Smooth muscle cell (in vitro differentiated cells): ENCODE measurements around the gene TUSC1. TPM values are rescaled to one million over a fixed set of nuclear protein-coding genes. Genes with fewer than 3 reads are reported as not detected.

ENCODE experiments used
- DNase-seq: peaks from one replicate; lab custom pipeline; 2025; ENCODE audit not compliant: unreplicated experiment; lab: John Stamatoyannopoulos, UW
- H2AFZ ChIP-seq: fragments of 200-600 bp; sonication (generic); 2 replicates; pipeline ENCODE4 v1.6.0; 2016; ENCODE audit warnings: antibody characterized with exemption, low read depth, mild to moderate bottlenecking
- H3F3A ChIP-seq: fragments of 200-600 bp; sonication (generic); 2 replicates; pipeline ENCODE4 v1.6.0; 2017; ENCODE audit warnings: antibody characterized with exemption, low read depth
- H3K27ac ChIP-seq: fragments of 200-600 bp; sonication (generic); 2 replicates; pipeline ENCODE4 v1.5.1; 2016; ENCODE audit warnings: low read depth, mild to moderate bottlenecking
- H3K27me3 ChIP-seq: fragments of 200-600 bp; sonication (generic); 2 replicates; pipeline ENCODE4 v1.6.1; 2016; ENCODE audit warnings: low read depth, mild to moderate bottlenecking
- H3K36me3 ChIP-seq: fragments of 200-600 bp; sonication (generic); 2 replicates; pipeline ENCODE4 v1.5.1; 2016; ENCODE audit warnings: low read depth
- H3K4me1 ChIP-seq: fragments of 200-600 bp; sonication (generic); 2 replicates; pipeline ENCODE4 v1.5.1; 2016; ENCODE audit warnings: low read depth
- H3K4me2 ChIP-seq: fragments of 200-600 bp; sonication (generic); 2 replicates; pipeline ENCODE4 v1.6.0; 2016; ENCODE audit warnings: mild to moderate bottlenecking
- H3K4me3 ChIP-seq: fragments of 200-600 bp; sonication (generic); 2 replicates; pipeline ENCODE4 v1.5.1; 2016; ENCODE audit warnings: mild to moderate bottlenecking
- H3K79me2 ChIP-seq: fragments of 200-600 bp; sonication (generic); 2 replicates; pipeline ENCODE4 v1.6.0; 2016; ENCODE audit warnings: low read depth, mild to moderate bottlenecking
- H3K9ac ChIP-seq: fragments of 200-600 bp; sonication (generic); 2 replicates; pipeline ENCODE4 v1.6.0; 2016; ENCODE audit warnings: low read depth
- H3K9me3 ChIP-seq: fragments of 200-600 bp; sonication (generic); replicated peaks from 2 replicates; pipeline ENCODE4 v1.5.1; 2016; ENCODE audit warnings: low read depth
- H4K20me1 ChIP-seq: fragments of 200-600 bp; sonication (generic); 2 replicates; pipeline ENCODE4 v1.6.0; 2016; ENCODE audit warnings: low read depth
- WGBS: methylation state at CpG from one replicate; pipeline ENCODE4 v1.1.7; 2016; ENCODE audit warnings: low lambda C conversion rate; 5-methylcytosine and 5-hydroxymethylcytosine counted together
- polyA plus RNA-seq: library from polyadenylated mRNA; unstranded; fragments of >200 nt; fragmentation: Nextera tagmentation; extraction: Ambion mirVana; gene quantifications from 2 replicates; pipeline ENCODE4 v1.2.1, GENCODE V29; 2016
- total RNA-seq: library from RNA; depleted of rRNA; stranded (reverse); fragments of >200 nt; gene quantifications from 2 replicates; pipeline ENCODE4 v1.2.3, GENCODE V29; 2014
- TF ChIP-seq, protein P1 (sequence below): fragments of 200-600 bp; sonication (generic); IDR thresholded peaks from 2 replicates; pipeline ENCODE4 v1.5.1; 2017; ENCODE audit warnings: borderline replicate concordance, mild to moderate bottlenecking, antibody characterized with exemption; ENCODE audit not compliant: insufficient read depth, poor library complexity, severe bottlenecking

TUSC1 gene
- total and polyA plus RNA-seq, 2 experiments from 2014 or later, result 7.9 to 10.6 TPM

DNA sequence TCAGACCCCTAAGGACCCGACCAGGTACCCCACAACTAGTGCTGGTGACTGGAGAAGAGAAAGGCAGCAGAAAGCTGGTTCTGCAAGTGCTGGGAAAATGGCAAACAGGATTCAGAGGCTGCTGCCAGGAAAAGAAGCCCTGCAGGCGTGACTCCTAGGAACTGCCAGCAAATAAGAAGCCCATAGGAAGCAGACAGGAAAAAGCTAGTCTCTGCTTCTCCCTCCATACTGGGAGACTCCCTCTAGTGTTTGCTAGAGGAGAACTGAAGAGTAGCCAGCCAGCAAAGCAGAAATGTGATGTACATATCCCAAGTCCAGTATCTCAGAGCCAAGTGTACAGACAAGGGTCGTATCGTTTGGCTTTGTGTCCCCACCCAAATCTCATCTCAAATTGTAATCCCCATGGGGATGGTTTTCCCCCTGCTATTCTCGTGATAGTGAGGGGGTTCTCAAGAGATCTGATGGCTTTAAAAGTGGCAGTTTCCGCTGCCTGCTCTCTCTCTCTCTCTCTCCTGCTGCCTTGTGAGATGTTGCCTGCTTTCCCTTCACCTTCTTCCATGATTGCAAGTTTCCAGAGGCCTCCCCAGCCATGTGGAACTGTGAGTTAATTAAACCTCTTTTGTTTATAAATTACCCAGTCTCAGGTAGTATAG, 38.1 kb upstream of the TUSC1 start:
- peaks cover 10% of the 10 kb centered on the region for H3K4me1 ChIP-seq
- H3K36me3 ChIP-seq, result no peaks in the 10 kb centered on the region
- no peaks in the 10 kb centered on the region for H3K9me3 ChIP-seq
- H3K27ac ChIP-seq, result peak overlapping the region; percentile 35
- no peak overlapping the region for H3K4me3 ChIP-seq
- TF ChIP-seq, protein P1, sequence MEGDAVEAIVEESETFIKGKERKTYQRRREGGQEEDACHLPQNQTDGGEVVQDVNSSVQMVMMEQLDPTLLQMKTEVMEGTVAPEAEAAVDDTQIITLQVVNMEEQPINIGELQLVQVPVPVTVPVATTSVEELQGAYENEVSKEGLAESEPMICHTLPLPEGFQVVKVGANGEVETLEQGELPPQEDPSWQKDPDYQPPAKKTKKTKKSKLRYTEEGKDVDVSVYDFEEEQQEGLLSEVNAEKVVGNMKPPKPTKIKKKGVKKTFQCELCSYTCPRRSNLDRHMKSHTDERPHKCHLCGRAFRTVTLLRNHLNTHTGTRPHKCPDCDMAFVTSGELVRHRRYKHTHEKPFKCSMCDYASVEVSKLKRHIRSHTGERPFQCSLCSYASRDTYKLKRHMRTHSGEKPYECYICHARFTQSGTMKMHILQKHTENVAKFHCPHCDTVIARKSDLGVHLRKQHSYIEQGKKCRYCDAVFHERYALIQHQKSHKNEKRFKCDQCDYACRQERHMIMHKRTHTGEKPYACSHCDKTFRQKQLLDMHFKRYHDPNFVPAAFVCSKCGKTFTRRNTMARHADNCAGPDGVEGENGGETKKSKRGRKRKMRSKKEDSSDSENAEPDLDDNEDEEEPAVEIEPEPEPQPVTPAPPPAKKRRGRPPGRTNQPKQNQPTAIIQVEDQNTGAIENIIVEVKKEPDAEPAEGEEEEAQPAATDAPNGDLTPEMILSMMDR, result peak; percentile 49
- no peak for DNase-seq
- H3K27me3 ChIP-seq, result no peaks in the 10 kb centered on the region
- no peaks in the 10 kb centered on the region for H3K79me2 ChIP-seq
- H2AFZ ChIP-seq, result peak overlapping the region; percentile 89
- no peaks in the 10 kb centered on the region for H3F3A ChIP-seq
- peak overlapping the region; percentile 16 for H3K4me2 ChIP-seq
- 63% methylated on average over 6 of the region's 6 CpGs for WGBS
- H3K9ac ChIP-seq, result no peak overlapping the region
- no peaks in the 10 kb centered on the region for H4K20me1 ChIP-seq

DNA sequence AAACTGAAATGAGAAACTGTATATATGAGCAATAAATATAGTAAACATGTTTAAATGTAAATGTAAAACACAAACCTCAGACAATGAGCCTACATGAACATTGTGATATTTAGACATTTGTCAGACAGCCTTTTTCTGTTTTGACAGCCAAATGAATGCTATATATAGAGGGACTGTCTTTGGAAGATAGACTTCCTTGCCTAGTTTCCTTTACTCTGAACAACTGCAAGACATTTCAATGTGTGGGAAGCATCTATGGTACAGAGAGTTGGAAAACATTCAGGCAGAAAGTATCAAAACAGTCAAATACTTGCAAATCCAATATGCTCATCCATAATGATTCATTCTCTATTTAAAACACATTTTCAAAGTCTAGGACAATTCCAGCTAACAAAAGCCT, 31.7 kb upstream of the TUSC1 start:
- TF ChIP-seq, protein P1, result no peak
- Histone ChIP-seq H3K4me2 (no peak overlapping the region), H3K9me3 (no peaks in the 10 kb centered on the region), H3F3A (no peaks in the 10 kb centered on the region), H3K27ac (no peak overlapping the region), H3K9ac (no peak overlapping the region), H3K4me1 (no peaks in the 10 kb centered on the region), H3K79me2 (no peaks in the 10 kb centered on the region), H4K20me1 (no peaks in the 10 kb centered on the region), H3K27me3 (no peaks in the 10 kb centered on the region), H3K36me3 (no peaks in the 10 kb centered on the region), H3K4me3 (no peak overlapping the region), H2AFZ (no peak overlapping the region)
- no peak for DNase-seq

- no peaks in the 10 kb centered on the region for H4K20me1 ChIP-seq
- H3K4me3 ChIP-seq, result no peak overlapping the region
- H3K4me1 ChIP-seq, result no peaks in the 10 kb centered on the region
- H3F3A ChIP-seq, result no peaks in the 10 kb centered on the region
- 93% methylated on average over 4 of the region's 4 CpGs for WGBS
- no peaks in the 10 kb centered on the region for H3K79me2 ChIP-seq
- H3K27me3 ChIP-seq, result no peaks in the 10 kb centered on the region
- H3K9me3 ChIP-seq, result no peaks in the 10 kb centered on the region
- TF ChIP-seq, protein P1, result no peak
- no peak overlapping the region for H3K9ac ChIP-seq
- no peak overlapping the region for H3K27ac ChIP-seq
- DNase-seq, result no peak
- no peak overlapping the region for H3K4me2 ChIP-seq
- H2AFZ ChIP-seq, result no peak overlapping the region
- no peaks in the 10 kb centered on the region for H3K36me3 ChIP-seq
Observed at GRCh38 chr9:25704800-25705199, 26.6 kb upstream of the TUSC1 start.

- Histone ChIP-seq H3K9me3 (no peaks in the 10 kb centered on the region), H3K36me3 (no peaks in the 10 kb centered on the region), H3K4me1 (no peaks in the 10 kb centered on the region), H3K4me3 (no peak overlapping the region), H2AFZ (no peak overlapping the region), H3F3A (no peaks in the 10 kb centered on the region), H3K79me2 (no peaks in the 10 kb centered on the region), H3K9ac (no peak overlapping the region), H4K20me1 (no peaks in the 10 kb centered on the region), H3K27ac (no peak overlapping the region), H3K4me2 (no peak overlapping the region), H3K27me3 (no peaks in the 10 kb centered on the region)
- DNase-seq, result no peak
- TF ChIP-seq, protein P1, result no peak
- WGBS, result 98% methylated on average over 2 of the region's 2 CpGs
Observed at GRCh38 chr9:25703701-25704357, 25.6 kb upstream of the TUSC1 start.
